KBM-7 (cell line): ENCODE results near the gene MKNK2.

Source experiments
- DNase-seq: peaks from one replicate; pipeline ENCODE4 v3.0.0-alpha.2; 2015
- in situ Hi-C: fragments of 300-500 bp; cut with MboI; formaldehyde crosslinking; loops from 2 replicates; pipeline ENCODE4 v1.14.3; 2020; ENCODE audit warnings: low sequenced_read_pairs, low pct_unique_long_range_greater_than_20kb, mixed read lengths

The MKNK2 gene

GRCh38 chr19:2060884-2061494, 9.9 kb upstream of the MKNK2 start:
- in situ Hi-C loops: no loop called here
- peak; percentile 45 for DNase-seq

- in situ Hi-C loops: no loop called here
- no peak for DNase-seq
Measured at GRCh38 chr19:2059422-2060201, 8.6 kb upstream of the MKNK2 start.

- no peak for DNase-seq
- in situ Hi-C loops: no loop called here
Measured at GRCh38 chr19:2058570-2059421, 7.8 kb upstream of the MKNK2 start.

GRCh38 chr19:2057484-2058469, 6.7 kb upstream of the MKNK2 start:
- no peak for DNase-seq
- in situ Hi-C loops: no loop called here

- no peak for DNase-seq
- in situ Hi-C loops: no loop called here
Measured at GRCh38 chr19:2056837-2057192, 5.8 kb upstream of the MKNK2 start.

- DNase-seq: peak; percentile 39
- in situ Hi-C loops: no loop called here
Measured at GRCh38 chr19:2055931-2056836, 5.1 kb upstream of the MKNK2 start.

GRCh38 chr19:2054763-2055162, 3.7 kb upstream of the MKNK2 start:
- no peak for DNase-seq
- in situ Hi-C loops: no loop called here

- no peak for DNase-seq
- in situ Hi-C loops: no loop called here
Measured at GRCh38 chr19:2053601-2054389, 2.8 kb upstream of the MKNK2 start.

- peak; percentile 39 for DNase-seq
- in situ Hi-C loops: no loop called here
Measured at GRCh38 chr19:2051773-2052704, 995 bp upstream of the MKNK2 start.

GRCh38 chr19:2050349-2050990, 574 bp downstream of the MKNK2 start:
- in situ Hi-C loops: no loop called here
- no peak for DNase-seq

GRCh38 chr19:2049741-2050348, 1.2 kb downstream of the MKNK2 start:
- in situ Hi-C loops: no loop called here
- peak; percentile 79 for DNase-seq

GRCh38 chr19:2048959-2049740, 1.9 kb downstream of the MKNK2 start:
- DNase-seq: no peak
- in situ Hi-C loops: no loop called here

- in situ Hi-C loops: no loop called here
- DNase-seq: no peak
Measured at GRCh38 chr19:2048104-2048958, 2.7 kb downstream of the MKNK2 start.
